ENCODE measurements around the gene IL27RA. TPM values are rescaled to one million over a fixed set of nuclear protein-coding genes. Genes with fewer than 3 reads are reported as not detected.

The IL27RA gene
- total and polyA plus RNA-seq, 2 of the 4 experiments (the other 2 are of a cell fraction): 2.9 to 5.1 TPM

DNA sequence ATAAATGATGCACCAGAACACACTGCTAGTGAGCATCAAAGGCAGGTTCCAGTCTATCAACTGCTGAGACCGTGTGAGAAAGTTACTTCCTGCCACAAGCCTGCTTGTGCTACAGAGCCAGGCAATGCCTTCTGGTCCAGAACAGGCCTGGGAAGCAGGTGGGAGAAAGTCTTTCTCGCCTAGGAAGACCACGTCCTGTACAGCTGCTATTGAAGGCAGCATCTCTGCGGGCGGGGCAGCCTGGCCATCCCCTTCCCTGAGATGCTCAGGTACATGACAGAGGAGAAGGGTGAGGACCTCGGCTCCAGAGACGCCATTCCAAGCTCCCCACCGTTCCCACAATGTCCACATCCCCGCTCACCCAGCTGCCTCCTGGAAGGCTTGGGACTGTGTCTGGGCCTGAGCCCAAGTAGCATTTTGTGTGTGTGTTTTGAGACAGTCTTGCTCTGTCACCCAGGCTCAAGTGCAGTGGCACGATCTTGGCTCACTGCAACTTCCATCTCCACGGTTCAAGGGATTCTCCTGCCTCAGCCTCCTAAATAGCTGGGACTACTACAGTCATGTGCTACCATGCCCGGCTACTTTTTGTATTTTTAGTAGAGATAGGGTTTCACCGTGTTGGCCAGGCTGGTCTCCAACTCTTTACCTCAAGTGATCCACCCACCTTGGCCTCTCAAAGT lies 28.9 kb upstream of the IL27RA start:
- H3K9ac ChIP-seq (ENCODE audit: low read depth, low read length): no peak overlapping the region
- ATAC-seq (ENCODE audit: low read depth) (no peak), DNase-seq (no peak)
- H2AK5ac ChIP-seq (ENCODE audit: low read depth, low read length): no peak overlapping the region
- H3K27me3 ChIP-seq (ENCODE audit: control insufficient read depth, insufficient read depth, low read length): no peaks in the 10 kb centered on the region
- no peak overlapping the region for H2BK15ac ChIP-seq (ENCODE audit: low read depth, low read length)
- H3K18ac ChIP-seq (ENCODE audit: low read depth, low read length): no peak overlapping the region
- H4K8ac ChIP-seq (ENCODE audit: low read depth in 2 of 2, low read length in 2 of 2): peak overlapping the region in 1 of 2 experiments; percentile 36; a peak in 1 of 4 replicates
- no peak overlapping the region for H2BK120ac ChIP-seq (ENCODE audit: low read depth, low read length)
- H4K20me1 ChIP-seq (ENCODE audit: insufficient read depth, low read length): peaks cover 9% of the 10 kb centered on the region
- H3K4me3 ChIP-seq (ENCODE audit: insufficient read depth, low read depth, low read length): no peak overlapping the region
- H3K4me2 ChIP-seq (ENCODE audit: low read depth, low read length): no peak overlapping the region
- no peak overlapping the region for H3K14ac ChIP-seq (replicated peaks; ENCODE audit: low read depth, low read length)
- H3K79me1 ChIP-seq (ENCODE audit: low read depth in 1 of 2, low read length in 2 of 2): peaks cover 12 to 53% of the 10 kb centered on the region in 2 experiments
- no peak overlapping the region for H4K5ac ChIP-seq (ENCODE audit: low read depth, low read length)
- H3K36me3 ChIP-seq (ENCODE audit: control insufficient read depth, insufficient read depth, low read length): peaks cover 4% of the 10 kb centered on the region
- H3K23ac ChIP-seq (ENCODE audit: low read depth, low read length): no peak overlapping the region
- H3K4ac ChIP-seq (ENCODE audit: low read depth, low read length): no peak overlapping the region
- TF ChIP-seq MXI1 (IDR thresholded peaks at IDR 0.05; ENCODE audit: borderline replicate concordance, low read depth, low read length) (no peak), NFE2L2 (IDR thresholded peaks at IDR 0.05; ENCODE audit: low read depth, low read length) (no peak), SMC3 (IDR thresholded peaks at IDR 0.05; ENCODE audit: low read depth, low read length) (no peak), MAZ (IDR thresholded peaks at IDR 0.05; ENCODE audit: borderline replicate concordance, low read depth, low read length) (no peak), USF2 (IDR thresholded peaks at IDR 0.05; ENCODE audit: low read depth, low read length) (no peak)
- H2BK5ac ChIP-seq (ENCODE audit: low read depth, low read length, poor library complexity, severe bottlenecking): no peak overlapping the region
- BruUV-seq (replicated peaks): no TSS peak
- H2AFZ ChIP-seq (replicated peaks; ENCODE audit: low read length, poor library complexity): no peak overlapping the region
- no peak overlapping the region for H2AK9ac ChIP-seq (replicated peaks; ENCODE audit: low read depth, low read length, poor library complexity)
- no peak overlapping the region for H2BK20ac ChIP-seq (ENCODE audit: low read depth, low read length)
- 65% methylated on average over 4 of the region's 13 CpGs; no CpG with 5 or more reads in 1 of the 2 experiments for WGBS, 2 experiments (ENCODE audit: extremely low coverage in 2 of 2, insufficient read length in 1 of 2)
- in situ Hi-C loops (cut with MboI; ENCODE audit: low sequenced_read_pairs) (no loop called here), intact Hi-C loops (cut with micrococcal nuclease) (no loop called here), dilution Hi-C loops (cut with HindIII; ENCODE audit: low sequenced_read_pairs, unreplicated experiment) (no loop called here)
- ChIA-PET CTCF (no interaction called here), POLR2A (ENCODE audit: unreplicated experiment) (no interaction called here)
- H3K9me3 ChIP-seq (ENCODE audit: control insufficient read depth, insufficient read depth, low read length): peaks cover 10% of the 10 kb centered on the region
- H3K9me1 ChIP-seq (ENCODE audit: insufficient read depth, low read length): peaks cover 5% of the 10 kb centered on the region; the same call in 1 of the 2 replicates
- H3K4me1 ChIP-seq (ENCODE audit: control insufficient read depth, insufficient read depth, low read length): peaks cover 4% of the 10 kb centered on the region; the same call in 1 of the 2 replicates
- H3K27ac ChIP-seq (ENCODE audit: insufficient read depth, low read length): no peak overlapping the region
- no peak overlapping the region for H3K56ac ChIP-seq (ENCODE audit: extremely low read depth, insufficient read depth, low read length)
- no peak overlapping the region for H4K91ac ChIP-seq (ENCODE audit: insufficient read depth, low read depth, low read length)

Data from IMR-90 (cell line).